Measurements from ENCODE around the gene SORD. TPM values are rescaled to one million over a fixed set of nuclear protein-coding genes. Genes with fewer than 3 reads are reported as not detected.

Gene SORD
- total RNA-seq, 2 experiments from 2014 or later, result 7.6 to 10.2 TPM

DNA sequence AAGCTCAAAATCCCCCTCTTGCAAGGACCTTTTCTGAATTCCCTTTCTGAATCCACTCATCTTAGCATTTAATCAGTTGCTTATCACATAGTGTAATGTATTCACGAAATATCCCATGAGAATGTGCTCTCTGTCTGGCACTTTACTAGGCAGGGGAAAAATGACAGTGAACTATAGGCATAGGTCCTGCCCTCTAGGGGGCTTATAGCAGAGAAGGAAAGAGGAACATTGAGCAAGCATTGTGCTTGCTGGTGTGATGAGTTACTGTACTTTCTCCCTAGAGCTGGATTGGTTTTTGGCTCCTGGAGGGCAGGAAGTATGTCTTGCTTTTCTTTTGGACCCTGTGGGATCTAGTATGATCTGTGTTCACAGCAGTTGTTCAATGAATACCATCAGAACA is 64.5 kb downstream of the SORD start:
- Mint-ChIP-seq H3K27ac (no peak overlapping the region), H3K4me3 (no peak overlapping the region), H3K9me3 (no peaks in the 10 kb centered on the region), H3K27me3 (peaks cover 26% of the 10 kb centered on the region), H3K36me3 (no peaks in the 10 kb centered on the region), H3K4me1 (no peaks in the 10 kb centered on the region)
- POLR2A ChIA-PET, result no interaction called here
- no peak for ATAC-seq (ENCODE audit: low read depth)
- DNase-seq, result no peak

DNA sequence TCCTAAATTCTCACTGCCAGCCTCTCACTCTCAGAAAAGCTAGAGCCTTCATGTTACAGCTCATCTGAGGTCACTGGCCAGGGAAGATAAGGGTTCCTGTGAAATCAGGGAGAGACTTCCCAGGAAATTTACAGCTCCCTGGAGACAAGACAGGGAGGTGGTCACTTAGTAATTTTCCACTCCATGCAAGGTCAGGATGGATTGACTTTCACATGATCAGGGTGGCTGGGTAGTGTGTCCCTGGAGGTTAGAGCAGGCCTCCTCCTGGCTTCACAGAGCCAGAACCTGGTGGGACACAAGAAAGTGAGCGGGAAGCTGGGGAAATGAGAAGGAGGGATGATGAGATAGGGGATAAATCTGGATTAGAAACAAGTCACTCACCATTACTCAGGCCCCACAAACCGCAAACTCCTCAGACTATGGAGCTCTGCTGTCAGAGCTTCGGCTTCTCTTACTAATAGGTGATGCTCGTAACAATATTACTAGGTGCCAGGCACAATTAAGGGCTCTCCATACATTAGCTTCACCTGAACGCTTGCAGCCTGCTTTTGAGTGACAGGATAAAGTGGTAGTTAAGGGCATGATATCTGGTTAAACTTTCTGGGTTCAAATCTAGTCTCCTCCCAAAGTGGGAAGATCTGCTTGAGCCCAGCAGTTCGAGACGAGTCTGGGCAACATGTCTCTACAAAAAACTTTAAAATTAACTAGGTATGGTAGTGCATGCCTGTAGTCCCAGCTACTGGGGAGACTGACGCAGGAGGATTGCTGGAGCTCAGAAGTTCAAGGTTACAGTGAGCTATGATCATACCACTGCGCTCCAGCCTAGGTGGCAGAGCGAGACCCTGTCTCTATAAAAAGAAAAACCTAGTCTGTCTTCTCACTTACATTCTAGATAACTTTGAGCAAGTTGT is 66.1 kb downstream of the SORD start:
- Mint-ChIP-seq H3K27ac (no peak overlapping the region), H3K27me3 (peaks cover 18% of the 10 kb centered on the region), H3K4me3 (no peak overlapping the region), H3K4me1 (no peaks in the 10 kb centered on the region), H3K36me3 (no peaks in the 10 kb centered on the region), H3K9me3 (no peaks in the 10 kb centered on the region)
- POLR2A ChIA-PET, result no interaction called here
- DNase-seq (no peak), ATAC-seq (ENCODE audit: low read depth) (no peak)

DNA sequence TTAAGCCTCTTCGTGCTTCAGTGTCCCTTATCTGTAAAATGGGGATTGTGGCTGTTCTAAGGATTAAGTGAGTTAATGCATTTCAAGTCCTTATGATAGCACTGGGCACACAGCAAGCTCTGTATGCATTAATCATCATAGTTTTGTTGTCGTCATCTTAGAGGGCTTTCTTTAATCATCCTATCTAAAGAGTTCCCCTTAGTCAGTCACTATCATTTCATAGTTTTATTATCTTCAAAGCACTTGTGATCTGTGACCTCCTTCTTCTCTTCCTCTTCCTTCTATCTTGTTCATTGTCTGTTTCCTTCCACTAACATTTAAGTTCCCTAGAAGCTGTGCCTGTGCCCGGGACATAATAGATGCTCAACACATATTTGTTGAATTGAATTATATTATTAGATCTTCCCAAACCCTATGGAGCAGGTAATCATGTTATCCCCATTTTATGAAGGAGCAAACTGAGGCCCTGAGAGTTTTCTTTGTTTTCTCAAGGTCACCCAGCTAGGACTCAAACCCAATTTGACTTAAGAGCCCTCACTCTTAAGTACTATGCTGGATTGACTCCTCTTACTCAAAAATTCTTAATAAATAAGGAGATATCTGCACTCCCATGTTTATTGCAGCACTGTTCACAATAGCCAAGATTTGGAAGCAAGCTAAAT is 66.8 kb downstream of the SORD start:
- peaks cover 15% of the 10 kb centered on the region for H3K27me3 Mint-ChIP-seq
- POLR2A ChIA-PET, result no interaction called here
- no peak for ATAC-seq (ENCODE audit: low read depth)

GRCh38 chr15:45091161-45091560 is 68.2 kb downstream of the SORD start:
- H3K27me3 Mint-ChIP-seq, result peaks cover 15% of the 10 kb centered on the region
- no peaks in the 10 kb centered on the region for H3K36me3 Mint-ChIP-seq
- no peak overlapping the region for H3K4me3 Mint-ChIP-seq
- POLR2A ChIA-PET, result no interaction called here
- no peaks in the 10 kb centered on the region for H3K4me1 Mint-ChIP-seq
- H3K27ac Mint-ChIP-seq, result no peak overlapping the region
- no peaks in the 10 kb centered on the region for H3K9me3 Mint-ChIP-seq
- DNase-seq (no peak), ATAC-seq (ENCODE audit: low read depth) (no peak)

More for the DNA sequence above, 66.8 kb downstream of the SORD start:
- no peak overlapping the region for H3K27ac Mint-ChIP-seq
- H3K9me3 Mint-ChIP-seq, result no peaks in the 10 kb centered on the region
- H3K4me1 Mint-ChIP-seq, result no peaks in the 10 kb centered on the region
- no peak overlapping the region for H3K4me3 Mint-ChIP-seq
- DNase-seq, result no peak
- H3K36me3 Mint-ChIP-seq, result no peaks in the 10 kb centered on the region

DNA sequence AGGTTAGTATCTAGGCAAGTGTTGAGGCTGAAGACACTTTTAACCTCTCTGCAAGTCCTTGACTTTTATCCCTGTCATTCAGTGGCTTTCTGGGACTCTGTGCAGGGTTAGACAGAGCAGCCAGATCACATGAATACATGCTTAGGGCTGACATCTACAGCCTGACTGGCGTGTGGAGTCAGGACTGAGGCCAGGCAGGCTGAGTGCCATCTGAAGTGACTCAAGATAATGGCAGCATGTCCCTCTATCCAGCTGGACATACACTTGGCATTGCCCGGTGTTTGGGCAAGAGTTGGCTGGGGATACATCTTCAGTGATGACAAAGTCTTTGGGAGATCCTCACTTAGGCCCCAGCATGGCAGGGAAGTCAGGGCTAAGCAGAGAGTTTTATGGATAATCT is 68.6 kb downstream of the SORD start:
- Mint-ChIP-seq H3K4me3 (no peak overlapping the region), H3K27ac (no peak overlapping the region), H3K36me3 (no peaks in the 10 kb centered on the region), H3K4me1 (no peaks in the 10 kb centered on the region), H3K9me3 (no peaks in the 10 kb centered on the region), H3K27me3 (peaks cover 15% of the 10 kb centered on the region)
- POLR2A ChIA-PET, result no interaction called here
- DNase-seq (no peak), ATAC-seq (ENCODE audit: low read depth) (no peak)

DNA sequence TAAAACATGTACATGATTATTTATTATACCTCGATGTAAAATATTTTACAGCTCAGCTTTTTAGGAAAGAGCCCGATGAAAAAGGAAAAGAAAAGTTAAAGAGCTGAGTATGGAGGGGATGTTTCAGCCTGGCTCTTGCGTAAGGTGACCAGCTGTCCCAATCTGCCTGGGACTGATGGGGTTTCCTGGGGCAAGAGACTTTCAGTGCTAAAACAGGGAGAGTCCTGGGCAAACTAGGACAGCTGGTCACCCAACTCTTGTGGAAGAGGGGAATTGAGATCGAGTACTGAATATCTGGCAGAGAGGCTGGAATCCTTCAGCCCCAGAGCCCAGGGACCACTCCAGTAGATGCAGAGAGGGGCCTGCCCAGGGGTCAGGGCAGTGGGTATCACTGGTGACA is 70.0 kb downstream of the SORD start:
- H3K4me3 Mint-ChIP-seq, result no peak overlapping the region
- no peaks in the 10 kb centered on the region for H3K36me3 Mint-ChIP-seq
- no peaks in the 10 kb centered on the region for H3K9me3 Mint-ChIP-seq
- no peak for DNase-seq
- no peaks in the 10 kb centered on the region for H3K4me1 Mint-ChIP-seq
- peaks cover 8% of the 10 kb centered on the region for H3K27me3 Mint-ChIP-seq
- POLR2A ChIA-PET, result no interaction called here
- ATAC-seq (ENCODE audit: low read depth), result no peak
- H3K27ac Mint-ChIP-seq, result no peak overlapping the region

- POLR2A ChIA-PET, result no interaction called here
- DNase-seq (no peak), ATAC-seq (ENCODE audit: low read depth) (no peak)
- Mint-ChIP-seq H3K27me3 (peaks cover 8% of the 10 kb centered on the region), H3K36me3 (no peaks in the 10 kb centered on the region), H3K27ac (no peak overlapping the region), H3K4me1 (no peaks in the 10 kb centered on the region), H3K4me3 (no peak overlapping the region), H3K9me3 (no peaks in the 10 kb centered on the region)
Measured at GRCh38 chr15:45093622-45094357, 70.8 kb downstream of the SORD start.

DNA sequence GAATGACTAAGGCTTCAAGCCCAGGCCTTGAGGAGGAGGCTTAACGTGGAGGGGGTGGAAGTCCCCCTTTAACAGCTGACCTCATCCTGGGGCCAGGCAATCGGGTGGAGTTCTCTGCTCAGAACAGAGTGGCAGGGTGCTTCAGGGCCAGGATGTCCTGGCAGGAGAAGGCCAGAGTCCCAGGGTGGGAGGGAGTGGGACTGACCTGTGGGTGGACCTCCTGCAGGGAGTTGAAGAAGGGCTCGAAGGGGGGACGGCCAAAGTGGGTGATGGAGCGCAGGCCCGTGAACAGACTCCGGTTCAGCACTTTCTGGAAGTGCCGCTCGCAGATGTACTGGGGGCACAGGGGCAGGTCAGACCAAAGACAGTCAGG is 71.3 kb downstream of the SORD start:
- no peaks in the 10 kb centered on the region for H3K36me3 Mint-ChIP-seq

DNA sequence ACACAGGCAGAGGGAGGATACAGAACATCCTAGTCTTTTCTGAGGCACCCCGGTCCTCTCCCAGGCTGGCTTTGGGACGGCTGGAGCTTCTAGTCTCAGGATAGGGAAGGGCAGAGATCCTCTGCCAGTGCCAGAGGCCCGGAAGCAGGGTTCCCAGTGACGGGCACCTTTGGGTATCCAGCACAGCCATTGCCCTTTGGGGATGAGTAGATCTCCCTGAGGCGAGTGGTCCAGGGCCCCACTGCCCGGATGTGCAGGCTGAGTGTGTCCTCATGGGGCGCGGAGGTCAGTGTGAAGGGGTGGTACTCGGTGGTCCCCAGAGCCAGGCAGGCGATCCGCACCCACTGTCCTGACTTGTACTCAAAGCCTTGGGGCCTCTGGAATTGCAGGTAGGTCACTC is 72.7 kb downstream of the SORD start:
- ATAC-seq (ENCODE audit: low read depth), result no peak
- no peak overlapping the region for H3K27ac Mint-ChIP-seq
- no peak overlapping the region for H3K4me3 Mint-ChIP-seq
- POLR2A ChIA-PET, result no interaction called here
- H3K4me1 Mint-ChIP-seq, result no peaks in the 10 kb centered on the region
- peaks cover 6% of the 10 kb centered on the region for H3K27me3 Mint-ChIP-seq
- no peak for DNase-seq
- no peaks in the 10 kb centered on the region for H3K9me3 Mint-ChIP-seq
- no peaks in the 10 kb centered on the region for H3K36me3 Mint-ChIP-seq

More for the DNA sequence above, 71.3 kb downstream of the SORD start:
- H3K27me3 Mint-ChIP-seq, result peaks cover 8% of the 10 kb centered on the region
- no peak for DNase-seq
- H3K9me3 Mint-ChIP-seq, result no peaks in the 10 kb centered on the region
- POLR2A ChIA-PET, result no interaction called here
- ATAC-seq (ENCODE audit: low read depth), result no peak
- no peak overlapping the region for H3K4me3 Mint-ChIP-seq
- H3K27ac Mint-ChIP-seq, result no peak overlapping the region
- H3K4me1 Mint-ChIP-seq, result no peaks in the 10 kb centered on the region

- Mint-ChIP-seq H3K27me3 (peaks cover 3% of the 10 kb centered on the region), H3K36me3 (no peaks in the 10 kb centered on the region), H3K27ac (no peak overlapping the region), H3K4me1 (no peaks in the 10 kb centered on the region), H3K9me3 (no peaks in the 10 kb centered on the region), H3K4me3 (no peak overlapping the region)
- no peak for ATAC-seq (ENCODE audit: low read depth)
- DNase-seq, result no peak
- POLR2A ChIA-PET, result no interaction called here
Measured at GRCh38 chr15:45097466-45097865, 74.5 kb downstream of the SORD start.

GRCh38 chr15:45099549-45100165 is 76.7 kb downstream of the SORD start:
- H3K27ac Mint-ChIP-seq, result no peak overlapping the region
- no peaks in the 10 kb centered on the region for H3K36me3 Mint-ChIP-seq
- H3K4me3 Mint-ChIP-seq, result no peak overlapping the region
- peaks cover 5% of the 10 kb centered on the region for H3K27me3 Mint-ChIP-seq
- ATAC-seq (ENCODE audit: low read depth), result no peak
- DNase-seq, result no peak
- H3K9me3 Mint-ChIP-seq, result no peaks in the 10 kb centered on the region
- POLR2A ChIA-PET, result no interaction called here
- no peaks in the 10 kb centered on the region for H3K4me1 Mint-ChIP-seq

DNA sequence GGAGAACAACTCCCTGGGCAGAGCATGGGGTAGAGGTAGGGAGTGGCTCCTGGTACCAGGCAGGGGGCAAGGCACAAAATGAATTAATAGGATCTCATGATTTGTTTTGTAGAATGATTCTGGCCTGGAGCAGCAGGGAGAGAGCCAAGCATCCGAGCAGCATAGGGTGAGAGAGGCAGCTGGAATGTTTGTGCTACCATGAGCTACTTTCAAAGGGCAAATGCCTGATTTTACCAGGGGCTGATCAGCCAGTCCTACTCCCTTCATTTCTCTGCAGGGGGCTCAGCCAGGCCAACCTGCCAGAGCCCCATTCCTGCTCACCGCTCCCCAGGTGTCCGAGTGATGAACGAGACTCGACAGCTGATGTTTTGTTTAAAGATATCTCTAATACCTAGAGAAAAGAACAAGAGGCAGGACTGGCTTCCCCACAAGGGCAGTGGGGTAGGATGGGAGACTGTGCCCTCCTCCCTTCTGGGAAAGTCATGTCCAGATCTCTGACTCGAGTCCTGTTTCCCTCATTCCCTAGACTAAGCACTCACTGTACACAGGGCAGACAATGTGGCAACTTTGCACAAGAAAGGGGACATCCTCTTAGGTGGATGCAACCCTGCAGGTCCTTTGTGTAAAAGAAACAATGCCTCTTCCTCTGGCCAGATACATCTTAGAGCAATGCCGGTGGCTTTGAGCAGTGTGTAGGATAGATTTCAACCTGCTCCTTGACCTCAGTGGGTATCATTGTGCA is 78.1 kb downstream of the SORD start:
- H3K9me3 Mint-ChIP-seq, result no peaks in the 10 kb centered on the region
- no peak overlapping the region for H3K4me3 Mint-ChIP-seq
- POLR2A ChIA-PET, result no interaction called here
- H3K36me3 Mint-ChIP-seq, result no peaks in the 10 kb centered on the region
- no peak overlapping the region for H3K27ac Mint-ChIP-seq
- ATAC-seq (ENCODE audit: low read depth) (no peak), DNase-seq (no peak)
- H3K4me1 Mint-ChIP-seq, result no peaks in the 10 kb centered on the region
- H3K27me3 Mint-ChIP-seq, result peaks cover 5% of the 10 kb centered on the region

GRCh38 chr15:45101749-45102148 is 78.8 kb downstream of the SORD start:
- no peaks in the 10 kb centered on the region for H3K4me1 Mint-ChIP-seq
- no peak overlapping the region for H3K4me3 Mint-ChIP-seq
- no peak overlapping the region for H3K27ac Mint-ChIP-seq
- POLR2A ChIA-PET, result no interaction called here
- H3K9me3 Mint-ChIP-seq, result no peaks in the 10 kb centered on the region
- ATAC-seq (ENCODE audit: low read depth) (no peak), DNase-seq (no peak)
- H3K27me3 Mint-ChIP-seq, result peaks cover 5% of the 10 kb centered on the region
- H3K36me3 Mint-ChIP-seq, result no peaks in the 10 kb centered on the region

Measured in activated naive CD8-positive, alpha-beta T cell treated with anti-CD3 and anti-CD28 coated beads, Interleukin-2, amount 10 ng/mL, durations not matched to agents 7 days and 5 days (primary cell).